ENCODE measurements around the gene ABHD13.

ABHD13 gene

DNA sequence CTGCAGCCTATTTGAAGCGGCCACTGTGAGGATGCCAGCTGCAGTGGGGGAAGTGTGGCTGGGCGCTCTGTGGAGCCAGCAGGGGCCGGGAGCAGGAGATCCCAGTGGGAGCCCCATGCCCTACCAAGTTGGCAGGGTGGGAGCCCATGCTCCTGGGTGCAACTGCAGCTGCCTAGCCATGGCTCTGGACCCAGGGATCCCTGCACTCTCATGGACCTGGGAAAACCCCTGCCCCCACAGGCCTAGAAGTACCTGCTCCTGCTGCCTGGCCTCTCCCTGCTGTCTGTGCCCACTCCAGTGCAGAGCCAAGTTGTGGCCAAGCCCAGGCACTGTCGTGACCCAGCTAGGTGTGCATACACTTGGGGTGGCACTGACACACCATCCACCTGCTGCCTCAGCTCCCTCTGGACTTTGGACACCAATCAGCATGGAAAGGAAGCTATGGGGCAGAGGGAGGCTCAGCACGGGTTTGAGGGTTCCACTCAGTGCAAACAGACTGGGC lies 23.7 kb upstream of the ABHD13 start:
- Histone ChIP-seq H3K4me1 (ENCODE audit: low read length) (no peaks in the 10 kb centered on the region), H4K20me1 (ENCODE audit: insufficient read depth, low read length) (no peaks in the 10 kb centered on the region), H3K4me2 (ENCODE audit: low read depth, low read length) (no peak overlapping the region), H2AFZ (ENCODE audit: low read length) (no peak overlapping the region), H3K27ac (ENCODE audit: low read length) (no peak overlapping the region), H3K4me3 (ENCODE audit: low read length) (no peak overlapping the region), H3K27me3 (replicated peaks; ENCODE audit: insufficient read depth, low read length) (no peaks in the 10 kb centered on the region), H3F3A (ENCODE audit: insufficient read depth, low read length) (no peaks in the 10 kb centered on the region), H3K9ac (ENCODE audit: low read length) (no peak overlapping the region), H3K79me2 (ENCODE audit: low read length) (no peaks in the 10 kb centered on the region), H3K9me2 (replicated peaks; ENCODE audit: insufficient read depth, low read length) (no peaks in the 10 kb centered on the region), H3K9me3 (replicated peaks; ENCODE audit: insufficient read depth, low read length) (no peaks in the 10 kb centered on the region), H3K36me3 (replicated peaks; ENCODE audit: insufficient read depth, low read length) (no peaks in the 10 kb centered on the region)
- TF ChIP-seq EZH2phosphoT487 (IDR thresholded peaks at IDR 0.05; ENCODE audit: low read length): no peak
- TF ChIP-seq, protein P1, sequence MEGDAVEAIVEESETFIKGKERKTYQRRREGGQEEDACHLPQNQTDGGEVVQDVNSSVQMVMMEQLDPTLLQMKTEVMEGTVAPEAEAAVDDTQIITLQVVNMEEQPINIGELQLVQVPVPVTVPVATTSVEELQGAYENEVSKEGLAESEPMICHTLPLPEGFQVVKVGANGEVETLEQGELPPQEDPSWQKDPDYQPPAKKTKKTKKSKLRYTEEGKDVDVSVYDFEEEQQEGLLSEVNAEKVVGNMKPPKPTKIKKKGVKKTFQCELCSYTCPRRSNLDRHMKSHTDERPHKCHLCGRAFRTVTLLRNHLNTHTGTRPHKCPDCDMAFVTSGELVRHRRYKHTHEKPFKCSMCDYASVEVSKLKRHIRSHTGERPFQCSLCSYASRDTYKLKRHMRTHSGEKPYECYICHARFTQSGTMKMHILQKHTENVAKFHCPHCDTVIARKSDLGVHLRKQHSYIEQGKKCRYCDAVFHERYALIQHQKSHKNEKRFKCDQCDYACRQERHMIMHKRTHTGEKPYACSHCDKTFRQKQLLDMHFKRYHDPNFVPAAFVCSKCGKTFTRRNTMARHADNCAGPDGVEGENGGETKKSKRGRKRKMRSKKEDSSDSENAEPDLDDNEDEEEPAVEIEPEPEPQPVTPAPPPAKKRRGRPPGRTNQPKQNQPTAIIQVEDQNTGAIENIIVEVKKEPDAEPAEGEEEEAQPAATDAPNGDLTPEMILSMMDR (IDR thresholded peaks at IDR 0.05; ENCODE audit: low read length): no peak
- TF ChIP-seq EZH2 (optimal IDR thresholded peaks at IDR 0.05; ENCODE audit: low read depth, low read length): no peak
- DNase-seq: no peak

DNA sequence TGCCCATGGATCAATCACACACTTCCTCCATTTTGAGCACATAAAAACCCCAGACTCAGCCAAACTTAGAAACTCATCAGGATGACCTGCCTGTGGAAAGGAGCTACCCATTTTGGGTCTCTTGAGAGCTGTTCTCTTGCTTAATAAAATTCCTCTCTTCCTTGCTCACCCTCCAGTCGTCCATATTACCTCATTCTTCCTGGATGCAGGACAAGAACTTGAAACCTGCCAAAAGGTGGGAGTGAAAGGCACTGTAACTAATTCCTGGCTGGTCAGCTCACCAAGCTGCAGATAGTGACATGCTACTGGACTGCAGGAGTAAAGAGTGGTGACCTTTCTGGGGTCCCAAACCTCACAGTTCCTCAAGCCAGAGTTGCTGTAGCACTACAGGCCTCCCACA lies 23.0 kb upstream of the ABHD13 start:
- Histone ChIP-seq H3K9ac (ENCODE audit: low read length) (no peak overlapping the region), H2AFZ (ENCODE audit: low read length) (no peak overlapping the region), H3K4me2 (ENCODE audit: low read depth, low read length) (no peak overlapping the region), H3K27me3 (replicated peaks; ENCODE audit: insufficient read depth, low read length) (no peaks in the 10 kb centered on the region), H3K79me2 (ENCODE audit: low read length) (no peaks in the 10 kb centered on the region), H3K9me2 (replicated peaks; ENCODE audit: insufficient read depth, low read length) (no peaks in the 10 kb centered on the region), H3K27ac (ENCODE audit: low read length) (no peak overlapping the region), H3F3A (ENCODE audit: insufficient read depth, low read length) (no peaks in the 10 kb centered on the region), H3K4me1 (ENCODE audit: low read length) (no peaks in the 10 kb centered on the region), H3K36me3 (replicated peaks; ENCODE audit: insufficient read depth, low read length) (no peaks in the 10 kb centered on the region), H3K9me3 (replicated peaks; ENCODE audit: insufficient read depth, low read length) (no peaks in the 10 kb centered on the region), H4K20me1 (ENCODE audit: insufficient read depth, low read length) (no peaks in the 10 kb centered on the region), H3K4me3 (ENCODE audit: low read length) (no peak overlapping the region)
- DNase-seq: no peak
- TF ChIP-seq EZH2phosphoT487 (IDR thresholded peaks at IDR 0.05; ENCODE audit: low read length): no peak
- TF ChIP-seq EZH2 (optimal IDR thresholded peaks at IDR 0.05; ENCODE audit: low read depth, low read length): no peak
- TF ChIP-seq, protein P1 (IDR thresholded peaks at IDR 0.05; ENCODE audit: low read length): no peak

DNA sequence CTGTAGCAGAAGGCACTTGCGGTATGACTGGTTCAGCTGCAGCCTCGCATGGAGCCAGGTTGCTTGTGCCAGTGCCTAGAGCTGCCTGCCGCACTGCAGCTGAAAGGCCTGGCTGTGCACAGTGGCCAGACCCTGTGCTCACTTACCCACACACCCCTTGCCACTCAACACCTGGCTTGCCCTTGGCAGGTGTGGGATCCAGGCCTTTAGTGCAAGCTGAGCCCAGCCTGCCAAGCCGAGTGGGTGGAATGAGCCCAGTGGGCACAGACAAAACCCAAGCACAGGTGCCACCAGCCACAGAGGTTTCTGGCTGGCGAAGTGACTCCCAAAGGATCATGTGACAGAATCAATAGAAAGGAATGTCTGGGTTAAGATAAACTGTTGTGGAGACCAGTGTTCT lies 22.3 kb upstream of the ABHD13 start:
- H3K4me3 ChIP-seq (ENCODE audit: low read length): no peak overlapping the region
- no peak overlapping the region for H2AFZ ChIP-seq (ENCODE audit: low read length)
- TF ChIP-seq, protein P1 (IDR thresholded peaks at IDR 0.05; ENCODE audit: low read length): no peak
- no peak for TF ChIP-seq EZH2 (optimal IDR thresholded peaks at IDR 0.05; ENCODE audit: low read depth, low read length)
- TF ChIP-seq EZH2phosphoT487 (IDR thresholded peaks at IDR 0.05; ENCODE audit: low read length): no peak
- no peaks in the 10 kb centered on the region for H3K9me2 ChIP-seq (replicated peaks; ENCODE audit: insufficient read depth, low read length)
- H3K4me1 ChIP-seq (ENCODE audit: low read length): no peaks in the 10 kb centered on the region
- no peak overlapping the region for H3K9ac ChIP-seq (ENCODE audit: low read length)
- no peak for DNase-seq
- no peak overlapping the region for H3K27ac ChIP-seq (ENCODE audit: low read length)
- H3K79me2 ChIP-seq (ENCODE audit: low read length): no peaks in the 10 kb centered on the region
- H3K36me3 ChIP-seq (replicated peaks; ENCODE audit: insufficient read depth, low read length): no peaks in the 10 kb centered on the region
- no peaks in the 10 kb centered on the region for H3F3A ChIP-seq (ENCODE audit: insufficient read depth, low read length)
- no peaks in the 10 kb centered on the region for H3K27me3 ChIP-seq (replicated peaks; ENCODE audit: insufficient read depth, low read length)
- H3K4me2 ChIP-seq (ENCODE audit: low read depth, low read length): no peak overlapping the region
- no peaks in the 10 kb centered on the region for H3K9me3 ChIP-seq (replicated peaks; ENCODE audit: insufficient read depth, low read length)
- no peaks in the 10 kb centered on the region for H4K20me1 ChIP-seq (ENCODE audit: insufficient read depth, low read length)

Data from MM.1S (cell line).